GM23248 (cell line): Measurements from ENCODE around the gene KRTAP3-1.
"Not testable (repeated sequence)": the region's sequence is repeated elsewhere in the genome, so short reads cannot be mapped to it uniquely, and the experiment has no call there.

Experiments
- EZH2 ChIP-seq: fragments of 200-600 bp; sonication (generic); IDR thresholded peaks from 2 replicates; pipeline ENCODE4 v1.6.1; 2018; ENCODE audit warnings: antibody characterized with exemption, mild to moderate bottlenecking; ENCODE audit not compliant: insufficient read depth, poor library complexity, severe bottlenecking
- EZH2phosphoT487 ChIP-seq: fragments of 200-600 bp; sonication (generic); IDR thresholded peaks from 2 replicates; pipeline ENCODE4 v1.6.1; 2018; ENCODE audit warnings: antibody characterized with exemption, moderate library complexity, mild to moderate bottlenecking, low read depth; ENCODE audit not compliant: insufficient read depth

- not testable (repeated sequence) for TF ChIP-seq EZH2phosphoT487, EZH2
These were observed 25.5 kb upstream of the KRTAP3-1 start, which contains the start of gene KRTAP1-3 for GRCh38 chr17:41034346-41034935.
